RWPE2 (cell line): ENCODE measurements around the gene RNF123.

Experiments
- ATAC-seq: fragments of 200-7000 bp; cut with Tn5 transposase; 3 replicates; pipeline ENCODE4 v1.9.1; 2021; ENCODE audit warnings: low read depth
- DNase-seq: peaks from one replicate; pipeline ENCODE4 v3.0.0-alpha.2; 2020; ENCODE audit warnings: low spot score
- H3K27ac ChIP-seq: fragments of 450-650 bp; 2 replicates; pipeline ENCODE4 v1.5.1; 2017; ENCODE audit warnings: mild to moderate bottlenecking; ENCODE audit not compliant: poor library complexity, severe bottlenecking
- H3K27me3 ChIP-seq: fragments of 250-450 bp; sonication (Bioruptor Pico); 2 replicates; pipeline ENCODE4 v1.5.1; 2021; ENCODE audit warnings: mild to moderate bottlenecking, moderate library complexity; ENCODE audit not compliant: insufficient read depth, poor library complexity, severe bottlenecking
- H3K36me3 ChIP-seq: fragments of 250-450 bp; sonication (Bioruptor Pico); 2 replicates; pipeline ENCODE4 v1.5.1; 2020; ENCODE audit warnings: low read depth, mild to moderate bottlenecking, moderate library complexity
- H3K4me1 ChIP-seq: fragments of 250-450 bp; sonication (Bioruptor Pico); 2 replicates; pipeline ENCODE4 v1.5.1; 2021; ENCODE audit warnings: mild to moderate bottlenecking, moderate library complexity; ENCODE audit not compliant: insufficient read depth, poor library complexity, severe bottlenecking
- H3K4me3 ChIP-seq: fragments of 250-450 bp; sonication (Bioruptor Pico); 2 replicates; pipeline ENCODE4 v1.5.1; 2021; ENCODE audit warnings: mild to moderate bottlenecking, moderate library complexity; ENCODE audit not compliant: severe bottlenecking
- H3K9me3 ChIP-seq: fragments of 250-450 bp; sonication (Bioruptor Pico); 2 replicates; pipeline ENCODE4 v1.5.1; 2021; ENCODE audit warnings: mild to moderate bottlenecking, moderate library complexity; ENCODE audit not compliant: severe bottlenecking
- CTCF ChIP-seq: fragments of 450-650 bp; IDR thresholded peaks from one replicate; pipeline ENCODE4 v1.5.1; 2017; ENCODE audit warnings: mild to moderate bottlenecking, moderate library complexity; ENCODE audit not compliant: poor library complexity, severe bottlenecking

RNF123 gene

GRCh38 chr3:49644684-49645083, 44.7 kb upstream of the RNF123 start:
- H3K4me1 ChIP-seq: no peaks in the 10 kb centered on the region
- no peak overlapping the region for H3K27ac ChIP-seq
- no peak for DNase-seq
- H3K36me3 ChIP-seq: no peaks in the 10 kb centered on the region
- no peaks in the 10 kb centered on the region for H3K27me3 ChIP-seq
- ATAC-seq: no peak
- no peak for TF ChIP-seq CTCF
- no peak overlapping the region for H3K4me3 ChIP-seq
- H3K9me3 ChIP-seq: no peaks in the 10 kb centered on the region

GRCh38 chr3:49646236-49646635, 43.1 kb upstream of the RNF123 start:
- no peaks in the 10 kb centered on the region for H3K27me3 ChIP-seq
- ATAC-seq (no peak), DNase-seq (no peak)
- H3K27ac ChIP-seq: no peak overlapping the region
- no peak for TF ChIP-seq CTCF
- no peaks in the 10 kb centered on the region for H3K4me1 ChIP-seq
- no peak overlapping the region for H3K4me3 ChIP-seq
- H3K36me3 ChIP-seq: no peaks in the 10 kb centered on the region
- no peaks in the 10 kb centered on the region for H3K9me3 ChIP-seq

- DNase-seq (no peak), ATAC-seq (no peak)
- Histone ChIP-seq H3K27ac (no peak overlapping the region), H3K27me3 (no peaks in the 10 kb centered on the region), H3K9me3 (no peaks in the 10 kb centered on the region), H3K4me1 (no peaks in the 10 kb centered on the region), H3K36me3 (no peaks in the 10 kb centered on the region), H3K4me3 (no peak overlapping the region)
- no peak for TF ChIP-seq CTCF
These were observed 41.6 kb upstream of the RNF123 start for GRCh38 chr3:49647741-49648140.

DNA sequence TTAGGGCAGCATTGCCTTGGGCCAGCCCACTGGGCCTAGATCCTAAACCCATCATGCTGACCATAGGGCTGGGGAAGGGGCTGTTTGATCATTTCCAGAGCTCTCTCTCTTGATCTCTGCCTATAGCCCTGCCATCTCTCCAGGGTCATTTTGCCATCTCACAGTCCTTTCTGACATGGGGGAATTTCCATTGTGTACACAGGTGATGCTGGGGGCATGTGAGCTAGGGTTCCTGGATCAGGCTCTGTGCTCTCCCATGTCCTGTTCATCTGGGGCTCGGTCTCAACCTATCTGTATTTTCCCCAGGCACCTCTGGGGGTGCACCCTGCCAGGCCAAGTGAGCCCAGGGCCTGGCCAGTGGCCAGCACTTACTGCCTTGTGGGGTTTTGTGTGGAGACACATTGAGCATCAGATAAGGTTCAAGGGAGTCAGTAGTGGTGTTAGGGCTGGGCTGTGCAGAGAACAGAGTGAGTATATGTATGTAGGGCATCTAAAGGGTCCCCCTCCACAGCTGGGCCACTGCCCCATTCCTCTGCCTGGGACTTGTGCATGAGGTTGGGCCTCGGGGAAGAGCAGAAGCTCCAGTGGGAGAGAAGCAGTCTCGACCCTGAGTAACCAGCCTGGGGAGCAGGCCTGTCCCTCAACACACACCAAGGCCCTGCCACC, 40.9 kb upstream of the RNF123 start:
- no peak overlapping the region for H3K4me3 ChIP-seq
- H3K27ac ChIP-seq: no peak overlapping the region
- ATAC-seq (no peak), DNase-seq (no peak)
- H3K36me3 ChIP-seq: no peaks in the 10 kb centered on the region
- no peak for TF ChIP-seq CTCF
- H3K9me3 ChIP-seq: no peaks in the 10 kb centered on the region
- H3K4me1 ChIP-seq: no peaks in the 10 kb centered on the region
- no peaks in the 10 kb centered on the region for H3K27me3 ChIP-seq

DNA sequence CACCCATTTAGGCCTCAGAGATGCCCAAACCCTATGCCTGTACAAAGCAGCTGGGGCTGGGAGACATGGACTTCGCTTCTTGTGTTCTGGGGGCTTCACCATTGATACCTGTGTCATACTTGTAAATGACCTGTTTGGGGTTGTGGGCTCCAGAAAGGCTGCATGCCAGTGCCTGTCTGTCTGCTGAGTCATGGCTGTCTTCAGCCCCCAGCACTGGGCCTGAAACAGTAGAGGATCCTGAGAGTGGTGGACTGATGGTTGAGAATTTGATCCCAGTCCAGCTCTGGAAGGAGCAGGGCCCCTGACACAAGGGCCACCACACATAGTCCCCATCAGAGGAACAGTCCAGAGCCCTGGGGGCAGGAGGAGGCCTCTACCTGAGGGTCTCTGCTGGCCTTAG, 39.8 kb upstream of the RNF123 start:
- H3K27ac ChIP-seq: no peak overlapping the region
- ATAC-seq (peak; percentile 65; the same call in 2 of the 3 replicates), DNase-seq (no peak)
- no peaks in the 10 kb centered on the region for H3K4me1 ChIP-seq
- no peaks in the 10 kb centered on the region for H3K36me3 ChIP-seq
- H3K27me3 ChIP-seq: no peaks in the 10 kb centered on the region
- no peak for TF ChIP-seq CTCF
- no peaks in the 10 kb centered on the region for H3K9me3 ChIP-seq
- H3K4me3 ChIP-seq: no peak overlapping the region
